ENCODE results near the gene ROBO1.
"Not testable (repeated sequence)": the region's sequence is repeated elsewhere in the genome, so short reads cannot be mapped to it uniquely, and the experiment has no call there.

Gene ROBO1

GRCh38 chr3:78762121-78762520 is 1005.7 kb downstream of the ROBO1 start:
- no peak for DNase-seq

- DNase-seq: no peak
These were observed 1006.7 kb downstream of the ROBO1 start for GRCh38 chr3:78761126-78761525.

- DNase-seq: no peak
These were observed 1010.1 kb downstream of the ROBO1 start for GRCh38 chr3:78757731-78758130.

GRCh38 chr3:78754066-78754743 is 1013.6 kb downstream of the ROBO1 start:
- no peak for DNase-seq

GRCh38 chr3:78751266-78751665 is 1016.5 kb downstream of the ROBO1 start:
- no peak for DNase-seq

- not testable (repeated sequence) for DNase-seq
These were observed 1017.5 kb downstream of the ROBO1 start for GRCh38 chr3:78750291-78750690.

GRCh38 chr3:78749056-78749455 is 1018.7 kb downstream of the ROBO1 start:
- no peak for DNase-seq

GRCh38 chr3:78745847-78746246 is 1022.0 kb downstream of the ROBO1 start:
- DNase-seq: no peak

- no peak for DNase-seq
These were observed 1025.3 kb downstream of the ROBO1 start for GRCh38 chr3:78742491-78742890.

- no peak for DNase-seq
These were observed 1025.8 kb downstream of the ROBO1 start for GRCh38 chr3:78742041-78742440.

GRCh38 chr3:78741066-78741645 is 1026.6 kb downstream of the ROBO1 start:
- DNase-seq: no peak

GRCh38 chr3:78738833-78739232 is 1029.0 kb downstream of the ROBO1 start:
- DNase-seq: no peak

GRCh38 chr3:78737988-78738387 is 1029.8 kb downstream of the ROBO1 start:
- DNase-seq: no peak

- no peak for DNase-seq
These were observed 1030.9 kb downstream of the ROBO1 start for GRCh38 chr3:78736863-78737262.

- DNase-seq: no peak
These were observed 1033.7 kb downstream of the ROBO1 start for GRCh38 chr3:78734048-78734637.

- no peak for DNase-seq
These were observed 1034.9 kb downstream of the ROBO1 start for GRCh38 chr3:78732893-78733292.

GRCh38 chr3:78732471-78732870 is 1035.3 kb downstream of the ROBO1 start:
- DNase-seq: no peak

GRCh38 chr3:78729946-78730345 is 1037.9 kb downstream of the ROBO1 start:
- DNase-seq: no peak

GRCh38 chr3:78728406-78729145 is 1039.2 kb downstream of the ROBO1 start:
- DNase-seq: no peak

GRCh38 chr3:78726545-78726944 is 1041.3 kb downstream of the ROBO1 start:
- DNase-seq: no peak

GRCh38 chr3:78725703-78726246 is 1042.0 kb downstream of the ROBO1 start:
- no peak for DNase-seq

GRCh38 chr3:78724859-78725258 is 1042.9 kb downstream of the ROBO1 start:
- no peak for DNase-seq

- DNase-seq: not testable (repeated sequence)
These were observed 1043.4 kb downstream of the ROBO1 start for GRCh38 chr3:78724364-78724763.
